Measurements from ENCODE around the gene MEIG1. TPM values are rescaled to one million over a fixed set of nuclear protein-coding genes. Genes with fewer than 3 reads are reported as not detected.

Gene MEIG1
- total and polyA plus RNA-seq, 2 donors (not counting 1 experiment from before 2014, with no cell fraction given): 0.69 TPM; not detected in 1

DNA sequence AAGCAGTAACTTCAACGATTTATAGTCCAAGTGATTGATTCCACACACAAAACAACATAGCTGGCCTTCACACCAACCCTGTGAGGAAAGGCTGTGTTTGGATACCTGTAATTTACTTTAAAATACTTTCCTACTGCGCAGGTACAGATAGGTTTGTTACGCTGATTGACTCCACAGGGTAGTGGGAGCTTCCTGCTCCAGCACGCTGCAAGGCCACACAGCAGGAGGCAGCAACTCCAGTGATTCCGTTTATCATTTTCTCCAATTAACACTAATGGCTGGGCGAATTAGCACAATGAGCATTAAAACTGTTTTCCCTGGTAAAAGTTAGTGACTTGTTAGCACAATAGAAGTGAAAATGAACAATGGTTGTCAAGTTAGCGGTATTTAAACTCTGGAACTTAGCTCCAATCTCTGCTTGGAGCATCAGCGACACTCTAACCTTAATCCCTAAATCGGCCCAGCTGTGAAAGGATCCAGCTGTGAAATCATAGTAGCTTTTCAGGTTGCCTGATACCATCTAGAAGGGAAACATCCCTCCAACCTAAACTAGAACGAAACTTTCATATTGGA lies 6.3 kb upstream of the MEIG1 start:
- H3K4me1 Mint-ChIP-seq: peaks cover 58% of the 10 kb centered on the region
- ATAC-seq (ENCODE audit: low read depth) (no peak), DNase-seq (no peak)
- Histone ChIP-seq H3K9me3 (ENCODE audit: control extremely low read depth in 1 of 3, control insufficient read depth in 2 of 3, insufficient read depth in 1 of 3, low read length in 2 of 3) (no peaks in the 10 kb centered on the region), H3K4me1 (ENCODE audit: control insufficient read depth in 2 of 2, insufficient read depth in 2 of 2, low read length in 2 of 2) (peaks cover 40 to 57% of the 10 kb centered on the region in 2 donors), H3K27me3 (replicated peaks in 1 of 4; ENCODE audit: control extremely low read depth in 1 of 4, control insufficient read depth in 3 of 4, insufficient read depth in 4 of 4, low read length in 3 of 4) (no peaks in the 10 kb centered on the region), H4K20me1 (ENCODE audit: control insufficient read depth, insufficient read depth, low read length, poor library complexity, severe bottlenecking) (peaks cover 34% of the 10 kb centered on the region), H3K9ac (ENCODE audit: low read length) (peak overlapping the region; percentile 70), H3K4me3 (ENCODE audit: control extremely low read depth in 1 of 5, extremely low read depth in 1 of 5, insufficient read depth in 1 of 5, low read depth in 2 of 5, low read length in 4 of 5) (peak overlapping the region; percentile 74 to 89 (median 77)), H3K4me2 (replicated peaks; ENCODE audit: low read depth, low read length, poor library complexity, severe bottlenecking) (peak overlapping the region; percentile 86), H3K27ac (ENCODE audit: low read length in 2 of 2) (peak overlapping the region; percentile 87 to 89), H3K79me2 (ENCODE audit: control insufficient read depth, insufficient read depth, low read length) (peaks cover 56% of the 10 kb centered on the region), H2AFZ (ENCODE audit: insufficient read depth, low read depth, low read length, poor library complexity, severe bottlenecking) (peak overlapping the region; percentile 73), H3K36me3 (replicated peaks in 1 of 2; ENCODE audit: control extremely low read depth in 1 of 2, control insufficient read depth in 1 of 2, extremely low read depth in 1 of 2, insufficient read depth in 2 of 2, low read length in 1 of 2) (peaks cover 0 to 26% of the 10 kb centered on the region in 2 experiments)
- TF ChIP-seq EZH2 (IDR thresholded peaks at IDR 0.05; ENCODE audit: borderline replicate concordance, insufficient read depth, low read depth, low read length, poor library complexity, severe bottlenecking): no peak
- TF ChIP-seq, protein P1, sequence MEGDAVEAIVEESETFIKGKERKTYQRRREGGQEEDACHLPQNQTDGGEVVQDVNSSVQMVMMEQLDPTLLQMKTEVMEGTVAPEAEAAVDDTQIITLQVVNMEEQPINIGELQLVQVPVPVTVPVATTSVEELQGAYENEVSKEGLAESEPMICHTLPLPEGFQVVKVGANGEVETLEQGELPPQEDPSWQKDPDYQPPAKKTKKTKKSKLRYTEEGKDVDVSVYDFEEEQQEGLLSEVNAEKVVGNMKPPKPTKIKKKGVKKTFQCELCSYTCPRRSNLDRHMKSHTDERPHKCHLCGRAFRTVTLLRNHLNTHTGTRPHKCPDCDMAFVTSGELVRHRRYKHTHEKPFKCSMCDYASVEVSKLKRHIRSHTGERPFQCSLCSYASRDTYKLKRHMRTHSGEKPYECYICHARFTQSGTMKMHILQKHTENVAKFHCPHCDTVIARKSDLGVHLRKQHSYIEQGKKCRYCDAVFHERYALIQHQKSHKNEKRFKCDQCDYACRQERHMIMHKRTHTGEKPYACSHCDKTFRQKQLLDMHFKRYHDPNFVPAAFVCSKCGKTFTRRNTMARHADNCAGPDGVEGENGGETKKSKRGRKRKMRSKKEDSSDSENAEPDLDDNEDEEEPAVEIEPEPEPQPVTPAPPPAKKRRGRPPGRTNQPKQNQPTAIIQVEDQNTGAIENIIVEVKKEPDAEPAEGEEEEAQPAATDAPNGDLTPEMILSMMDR (IDR thresholded peaks at IDR 0.05): no peak
- CTCF ChIA-PET: interaction anchor here (0.7 to 1.6 kb wide), 8 partner anchors 19 to 454 kb away, joined by 3 to 5 read pairs (median 3); no protein-coding TSS in a partner anchor
- POLR2A ChIA-PET: interaction anchor here (1.3 to 2.0 kb wide), 3 partner anchors 8 to 115 kb away, joined by 6 to 9 read pairs (median 6); partner anchors contain the start of genes CDNF, HSPA14, MSANTD7 and SUV39H2
- 60% methylated on average over 2 of the region's 10 CpGs for WGBS (ENCODE audit: insufficient coverage)
- intact Hi-C loops (cut with micrococcal nuclease): loop anchor here (2.0 to 5.0 kb wide), 4 partner anchors 26 to 344 kb away; no protein-coding TSS in a partner anchor
- H3K4me3 Mint-ChIP-seq: peak overlapping the region; percentile 96
- peak overlapping the region; percentile 97 for H3K27ac Mint-ChIP-seq
- no peaks in the 10 kb centered on the region for H3K27me3 Mint-ChIP-seq
- no peaks in the 10 kb centered on the region for H3K9me3 Mint-ChIP-seq (ENCODE audit: insufficient read depth)

All from B cell (primary cell).